Colonic mucosa (tissue), 4 donors: Measurements from ENCODE around the gene TGFBR3L. TPM values are rescaled to one million over a fixed set of nuclear protein-coding genes. Genes with fewer than 3 reads are reported as not detected.
A peak's percentile ranks its signal among the peaks of the same experiment; 100 is the strongest.
"Not testable (repeated sequence)": the region's sequence is repeated elsewhere in the genome, so short reads cannot be mapped to it uniquely, and the experiment has no call there.

Experiments used
- DNase-seq: peaks from one replicate; pipeline ENCODE4 v3.0.0-alpha.2; 2020
- H3K27ac ChIP-seq: fragments of 200-600 bp; one replicate; pipeline ENCODE4 v1.8.0; 2021
- H3K27me3 ChIP-seq: fragments of 200-600 bp; one replicate; pipeline ENCODE4 v1.8.0; 2021
- H3K36me3 ChIP-seq: fragments of 200-600 bp; one replicate; pipeline ENCODE4 v1.8.0; 2021
- H3K4me1 ChIP-seq: fragments of 200-600 bp; one replicate; pipeline ENCODE4 v1.8.0; 2021; ENCODE audit warnings: mild to moderate bottlenecking
- H3K4me3 ChIP-seq: fragments of 200-600 bp; one replicate; pipeline ENCODE4 v1.8.0; 2021
- H3K9ac ChIP-seq, 2 donors: one replicate each; pipeline ENCODE4 v1.7.0; 2013; ENCODE audit warnings: control low read depth in 2 of 2, low read depth in 2 of 2, low read length in 2 of 2
- H3K9me3 ChIP-seq: fragments of 200-600 bp; one replicate; pipeline ENCODE4 v1.8.0; 2021
- CTCF ChIP-seq: fragments of 200-600 bp; IDR thresholded peaks from one replicate; pipeline ENCODE4 v1.8.0; 2022; ENCODE audit warnings: antibody characterized with exemption, mild to moderate bottlenecking
- intact Hi-C: fragments of 100-400 bp; cut with DNase I; formaldehyde crosslinking; loops from one replicate; pipeline ENCODE4 v1.14.1; 2022
- total RNA-seq, 2 donors: library from RNA; stranded (reverse); fragmentation: NEBNext Ultra II Directional in 1 of 2; extraction: Animal tissue kit (Norgen Biotek cat#: 25700) in 1 of 2; gene quantifications; one replicate each; pipeline ENCODE4 v1.2.1, GENCODE V29; 2021
- donor health status: healthy.
- donor health status: DM: no; HTN: no; CAD: no.
- donor health status: DM: no; HTN: no; CAD: no.

Gene TGFBR3L
- total RNA-seq, 2 donors from 2014 or later, result not detected

- Histone ChIP-seq H3K27ac (no peak overlapping the region), H3K9ac (no peak overlapping the region), H3K4me1 (no peaks in the 10 kb centered on the region), H3K4me3 (no peak overlapping the region), H3K27me3 (no peaks in the 10 kb centered on the region), H3K9me3 (no peaks in the 10 kb centered on the region), H3K36me3 (peaks cover 18% of the 10 kb centered on the region)
- no peak for DNase-seq
- intact Hi-C loops, result loop anchor here (10.0 kb wide), 1 partner anchor 74 kb away; no protein-coding TSS in a partner anchor
- no peak for TF ChIP-seq CTCF
These were observed 13.7 kb downstream of the TGFBR3L start for GRCh38 chr19:7928334-7928706.

GRCh38 chr19:7928741-7929701 is 14.4 kb downstream of the TGFBR3L start:
- Histone ChIP-seq H3K27me3 (no peaks in the 10 kb centered on the region), H3K4me1 (no peaks in the 10 kb centered on the region), H3K9ac (no peak overlapping the region), H3K36me3 (peaks cover 24% of the 10 kb centered on the region), H3K27ac (peak overlapping the region; percentile 44), H3K9me3 (no peaks in the 10 kb centered on the region), H3K4me3 (no peak overlapping the region)
- no peak for TF ChIP-seq CTCF
- no peak for DNase-seq
- intact Hi-C loops, result loop anchor here (10.0 kb wide), 1 partner anchor 74 kb away; no protein-coding TSS in a partner anchor

GRCh38 chr19:7930030-7930429 is 15.4 kb downstream of the TGFBR3L start:
- H3K9me3 ChIP-seq, H3K9ac ChIP-seq, H3K4me1 ChIP-seq, H3K27me3 ChIP-seq, DNase-seq, intact Hi-C loops, H3K27ac ChIP-seq, H3K4me3 ChIP-seq: not testable (repeated sequence)
- H3K36me3 ChIP-seq, result peaks cover 27% of the 10 kb centered on the region

- no peak overlapping the region for H3K27ac ChIP-seq
- no peak overlapping the region for H3K4me3 ChIP-seq
- no peak for TF ChIP-seq CTCF
- no peaks in the 10 kb centered on the region for H3K4me1 ChIP-seq
- peaks cover 32% of the 10 kb centered on the region for H3K36me3 ChIP-seq
- intact Hi-C loops, result no loop called here
- no peak for DNase-seq
- no peak overlapping the region for H3K9ac ChIP-seq
- no peaks in the 10 kb centered on the region for H3K9me3 ChIP-seq
- no peaks in the 10 kb centered on the region for H3K27me3 ChIP-seq
These were observed 16.1 kb downstream of the TGFBR3L start for GRCh38 chr19:7930765-7931164.

GRCh38 chr19:7931221-7932061 is 16.8 kb downstream of the TGFBR3L start:
- H3K9me3 ChIP-seq, result no peaks in the 10 kb centered on the region
- H3K4me3 ChIP-seq, result no peak overlapping the region
- intact Hi-C loops, result no loop called here
- no peak overlapping the region for H3K27ac ChIP-seq
- TF ChIP-seq CTCF, result no peak
- H3K4me1 ChIP-seq, result no peaks in the 10 kb centered on the region
- H3K9ac ChIP-seq, result peak overlapping the region in 1 of 2 donors; percentile 24
- H3K27me3 ChIP-seq, result no peaks in the 10 kb centered on the region
- H3K36me3 ChIP-seq, result peaks cover 32% of the 10 kb centered on the region
- DNase-seq, result no peak
